Measurements from ENCODE around the gene CNTNAP5. TPM values are rescaled to one million over a fixed set of nuclear protein-coding genes. Genes with fewer than 3 reads are reported as not detected.

Gene CNTNAP5
- total RNA-seq, 1 donor from 2014 or later, result not detected

DNA sequence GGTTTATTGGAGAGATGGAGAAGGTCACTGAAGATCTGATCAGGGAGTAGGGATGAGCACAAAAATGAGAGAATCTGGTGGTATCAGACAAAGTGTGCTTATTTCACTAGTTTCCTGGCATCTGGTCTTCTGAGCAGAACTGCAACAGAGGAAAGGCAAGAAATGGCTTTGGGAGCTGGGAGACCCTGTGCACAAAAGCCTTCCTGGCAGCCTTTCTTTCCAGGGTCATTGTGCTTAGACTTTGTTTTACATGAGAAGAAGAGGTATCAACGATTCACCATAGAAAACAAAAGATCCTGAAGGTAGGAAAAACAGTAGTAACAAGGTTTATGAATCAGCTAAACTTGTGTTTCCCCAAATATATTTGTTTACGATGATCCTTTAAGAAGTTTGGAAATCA, 162.9 kb downstream of the CNTNAP5 start:
- H3K9me3 Mint-ChIP-seq (ENCODE audit: unreplicated experiment), result peaks cover 42% of the 10 kb centered on the region
- DNase-seq (ENCODE audit: extremely low spot score, unreplicated experiment), result no peak
- H3K36me3 Mint-ChIP-seq (ENCODE audit: unreplicated experiment), result no peaks in the 10 kb centered on the region
- TF ChIP-seq, protein P1, sequence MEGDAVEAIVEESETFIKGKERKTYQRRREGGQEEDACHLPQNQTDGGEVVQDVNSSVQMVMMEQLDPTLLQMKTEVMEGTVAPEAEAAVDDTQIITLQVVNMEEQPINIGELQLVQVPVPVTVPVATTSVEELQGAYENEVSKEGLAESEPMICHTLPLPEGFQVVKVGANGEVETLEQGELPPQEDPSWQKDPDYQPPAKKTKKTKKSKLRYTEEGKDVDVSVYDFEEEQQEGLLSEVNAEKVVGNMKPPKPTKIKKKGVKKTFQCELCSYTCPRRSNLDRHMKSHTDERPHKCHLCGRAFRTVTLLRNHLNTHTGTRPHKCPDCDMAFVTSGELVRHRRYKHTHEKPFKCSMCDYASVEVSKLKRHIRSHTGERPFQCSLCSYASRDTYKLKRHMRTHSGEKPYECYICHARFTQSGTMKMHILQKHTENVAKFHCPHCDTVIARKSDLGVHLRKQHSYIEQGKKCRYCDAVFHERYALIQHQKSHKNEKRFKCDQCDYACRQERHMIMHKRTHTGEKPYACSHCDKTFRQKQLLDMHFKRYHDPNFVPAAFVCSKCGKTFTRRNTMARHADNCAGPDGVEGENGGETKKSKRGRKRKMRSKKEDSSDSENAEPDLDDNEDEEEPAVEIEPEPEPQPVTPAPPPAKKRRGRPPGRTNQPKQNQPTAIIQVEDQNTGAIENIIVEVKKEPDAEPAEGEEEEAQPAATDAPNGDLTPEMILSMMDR (IDR thresholded peaks at IDR 0.05), result no peak
- H3K4me3 Mint-ChIP-seq (ENCODE audit: unreplicated experiment), result no peak overlapping the region
- no peaks in the 10 kb centered on the region for H3K4me1 Mint-ChIP-seq (ENCODE audit: unreplicated experiment)
- no peaks in the 10 kb centered on the region for H3K27me3 Mint-ChIP-seq (ENCODE audit: unreplicated experiment)
- no peak overlapping the region for H3K27ac Mint-ChIP-seq (ENCODE audit: unreplicated experiment)

DNA sequence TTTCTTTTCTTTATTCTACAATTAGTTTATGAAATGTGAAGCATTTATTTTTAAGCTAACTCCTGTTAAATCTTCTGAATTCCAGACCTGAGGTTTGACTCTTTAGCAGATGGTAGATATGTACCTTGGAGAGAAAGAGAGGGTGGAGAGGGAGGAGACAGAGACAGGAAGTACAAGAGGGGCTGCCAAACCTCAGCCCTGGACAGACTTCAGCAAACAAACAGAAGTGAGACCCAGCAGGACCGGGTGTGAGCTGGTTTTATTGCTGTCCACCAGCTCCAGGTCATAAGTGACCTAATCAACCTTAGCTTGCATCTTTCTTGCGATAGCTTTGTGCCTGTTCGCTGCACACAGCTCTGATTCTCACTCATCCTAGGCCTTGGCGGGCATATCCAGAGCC, 168.6 kb downstream of the CNTNAP5 start:
- peaks cover 29% of the 10 kb centered on the region for H3K9me3 Mint-ChIP-seq (ENCODE audit: unreplicated experiment)
- no peaks in the 10 kb centered on the region for H3K27me3 Mint-ChIP-seq (ENCODE audit: unreplicated experiment)
- H3K27ac Mint-ChIP-seq (ENCODE audit: unreplicated experiment), result no peak overlapping the region
- TF ChIP-seq, protein P1 (IDR thresholded peaks at IDR 0.05), result no peak
- no peaks in the 10 kb centered on the region for H3K4me1 Mint-ChIP-seq (ENCODE audit: unreplicated experiment)
- no peak for DNase-seq (ENCODE audit: extremely low spot score, unreplicated experiment)
- no peak overlapping the region for H3K4me3 Mint-ChIP-seq (ENCODE audit: unreplicated experiment)
- no peaks in the 10 kb centered on the region for H3K36me3 Mint-ChIP-seq (ENCODE audit: unreplicated experiment)

DNA sequence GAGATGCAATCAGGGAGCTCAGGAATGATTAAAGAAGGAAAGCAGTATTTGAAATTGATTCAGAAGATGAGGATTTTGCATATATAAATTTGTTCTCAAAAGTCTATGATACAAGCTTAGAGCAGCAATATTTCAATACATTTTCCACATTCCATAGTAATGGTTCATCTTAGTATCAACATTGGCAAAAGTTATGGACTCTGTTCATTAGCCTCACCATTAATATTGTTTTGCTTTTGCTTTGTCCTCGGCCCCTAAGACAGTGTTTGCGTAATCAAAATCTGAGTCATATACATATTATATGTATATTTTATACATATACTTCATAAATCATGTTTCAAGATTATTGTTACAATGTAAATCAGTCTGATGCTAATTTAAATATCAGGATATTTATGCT, 176.6 kb downstream of the CNTNAP5 start:
- TF ChIP-seq, protein P1 (IDR thresholded peaks at IDR 0.05), result no peak
- Mint-ChIP-seq H3K27me3 (ENCODE audit: unreplicated experiment) (no peaks in the 10 kb centered on the region), H3K4me1 (ENCODE audit: unreplicated experiment) (no peaks in the 10 kb centered on the region), H3K36me3 (ENCODE audit: unreplicated experiment) (no peaks in the 10 kb centered on the region), H3K9me3 (ENCODE audit: unreplicated experiment) (peaks cover 39% of the 10 kb centered on the region), H3K27ac (ENCODE audit: unreplicated experiment) (no peak overlapping the region), H3K4me3 (ENCODE audit: unreplicated experiment) (no peak overlapping the region)
- no peak for DNase-seq (ENCODE audit: extremely low spot score, unreplicated experiment)

DNA sequence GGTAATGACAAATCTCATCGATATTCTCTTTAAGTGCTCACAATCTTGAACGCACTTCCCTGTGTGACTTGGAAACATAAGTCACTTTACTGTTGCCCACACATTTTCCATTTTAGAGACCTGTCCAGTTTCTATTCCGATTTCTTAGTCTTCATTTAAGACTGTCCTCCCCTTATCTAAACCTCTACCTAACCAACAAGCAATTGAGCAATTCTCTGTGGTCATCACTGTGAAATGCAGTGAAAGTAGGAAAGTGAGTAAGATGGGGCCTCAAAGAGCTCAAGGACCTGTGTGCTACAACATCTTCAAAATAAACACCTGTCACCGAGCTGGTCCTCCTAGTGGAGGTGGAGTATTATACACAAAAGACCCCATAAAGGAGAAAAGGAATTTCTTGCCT, 184.4 kb downstream of the CNTNAP5 start:
- no peaks in the 10 kb centered on the region for H3K27me3 Mint-ChIP-seq (ENCODE audit: unreplicated experiment)
- no peak overlapping the region for H3K4me3 Mint-ChIP-seq (ENCODE audit: unreplicated experiment)
- no peaks in the 10 kb centered on the region for H3K4me1 Mint-ChIP-seq (ENCODE audit: unreplicated experiment)
- DNase-seq (ENCODE audit: extremely low spot score, unreplicated experiment), result no peak
- peaks cover 40% of the 10 kb centered on the region for H3K9me3 Mint-ChIP-seq (ENCODE audit: unreplicated experiment)
- H3K27ac Mint-ChIP-seq (ENCODE audit: unreplicated experiment), result no peak overlapping the region
- H3K36me3 Mint-ChIP-seq (ENCODE audit: unreplicated experiment), result no peaks in the 10 kb centered on the region
- TF ChIP-seq, protein P1 (IDR thresholded peaks at IDR 0.05), result no peak

DNA sequence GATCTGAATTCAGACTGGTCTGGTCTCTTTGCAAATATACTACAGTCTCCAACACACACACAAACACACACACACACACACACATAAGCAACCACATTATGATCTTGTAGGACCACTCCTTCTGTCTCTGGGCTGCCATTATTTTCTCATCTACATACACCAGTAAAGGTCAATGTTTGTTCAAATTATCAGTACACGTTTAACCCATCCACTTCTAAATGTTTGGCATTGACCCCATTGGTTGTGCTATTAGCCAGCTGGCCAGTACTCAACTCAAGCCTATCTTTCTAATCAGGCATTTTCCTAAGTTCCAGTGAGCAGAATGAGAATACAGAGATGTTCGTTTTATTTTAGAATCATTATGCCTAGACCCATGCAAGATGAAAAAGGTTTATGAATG, 186.4 kb downstream of the CNTNAP5 start:
- Mint-ChIP-seq H3K27ac (ENCODE audit: unreplicated experiment) (no peak overlapping the region), H3K27me3 (ENCODE audit: unreplicated experiment) (no peaks in the 10 kb centered on the region), H3K4me1 (ENCODE audit: unreplicated experiment) (no peaks in the 10 kb centered on the region), H3K9me3 (ENCODE audit: unreplicated experiment) (peaks cover 41% of the 10 kb centered on the region), H3K36me3 (ENCODE audit: unreplicated experiment) (no peaks in the 10 kb centered on the region), H3K4me3 (ENCODE audit: unreplicated experiment) (no peak overlapping the region)
- TF ChIP-seq, protein P1 (IDR thresholded peaks at IDR 0.05), result no peak
- no peak for DNase-seq (ENCODE audit: extremely low spot score, unreplicated experiment)
